Kasumi-1 (cell line): Measurements from ENCODE around the gene PRKCG.
"Not testable (repeated sequence)": the region's sequence is repeated elsewhere in the genome, so short reads cannot be mapped to it uniquely, and the experiment has no call there.

Source experiments
- DNase-seq, 2 experiments: peaks; one replicate each; lab custom pipeline; 2025; lab: John Stamatoyannopoulos, UW

PRKCG gene

GRCh38 chr19:53944933-53945332 is 62.9 kb downstream of the PRKCG start:
- no peak for DNase-seq

- DNase-seq = peak; percentile 28 to 52
Observed at GRCh38 chr19:53945441-53945840, 63.4 kb downstream of the PRKCG start.

GRCh38 chr19:53945998-53946397 is 64.0 kb downstream of the PRKCG start:
- no peak for DNase-seq

- DNase-seq = no peak
Observed at GRCh38 chr19:53947624-53948023, 65.6 kb downstream of the PRKCG start.

GRCh38 chr19:53948611-53949010 is 66.6 kb downstream of the PRKCG start:
- DNase-seq = not testable (repeated sequence)

GRCh38 chr19:53951436-53951835 is 69.4 kb downstream of the PRKCG start:
- DNase-seq = no peak

- DNase-seq = no peak
Observed at GRCh38 chr19:53951947-53952346, 70.0 kb downstream of the PRKCG start.

- DNase-seq = no peak
Observed at GRCh38 chr19:53953383-53953782, 71.4 kb downstream of the PRKCG start.
